Dermis blood vessel endothelial cell (primary cell): ENCODE measurements around the gene WT1. TPM values are rescaled to one million over a fixed set of nuclear protein-coding genes. Genes with fewer than 3 reads are reported as not detected.

Source experiments
- DNase-seq: peaks from one replicate; pipeline ENCODE4 v3.0.0; 2010
- total RNA-seq: library from RNA; depleted of rRNA; stranded (reverse); fragments of >200 nt; gene quantifications from 2 replicates; pipeline ENCODE4 v1.2.3, GENCODE V29; 2014

The WT1 gene
- total RNA-seq, 1 donor from 2014 or later: not detected

GRCh38 chr11:32420937-32421901, 14.1 kb downstream of the WT1 start:
- DNase-seq: no peak

GRCh38 chr11:32420139-32420538, 15.2 kb downstream of the WT1 start:
- no peak for DNase-seq

- no peak for DNase-seq
Observed at GRCh38 chr11:32418836-32419235, 16.5 kb downstream of the WT1 start.

- DNase-seq: no peak
Observed at GRCh38 chr11:32417806-32418205, 17.5 kb downstream of the WT1 start.

GRCh38 chr11:32416301-32416700, 19.0 kb downstream of the WT1 start:
- DNase-seq: no peak

- DNase-seq: no peak
Observed at GRCh38 chr11:32414925-32415324, 20.4 kb downstream of the WT1 start.

GRCh38 chr11:32411942-32412615, 23.3 kb downstream of the WT1 start:
- DNase-seq: no peak

GRCh38 chr11:32405592-32405991, 29.7 kb downstream of the WT1 start:
- DNase-seq: no peak

GRCh38 chr11:32402836-32403235, 32.5 kb downstream of the WT1 start:
- no peak for DNase-seq

- no peak for DNase-seq
Observed at GRCh38 chr11:32400670-32401369, 34.5 kb downstream of the WT1 start.

GRCh38 chr11:32400196-32400595, 35.1 kb downstream of the WT1 start:
- DNase-seq: no peak

- no peak for DNase-seq
Observed at GRCh38 chr11:32396991-32397390, 38.3 kb downstream of the WT1 start.

- no peak for DNase-seq
Observed at GRCh38 chr11:32396331-32396730, 39.0 kb downstream of the WT1 start.

GRCh38 chr11:32395127-32395526, 40.2 kb downstream of the WT1 start:
- no peak for DNase-seq

- DNase-seq: no peak
Observed at GRCh38 chr11:32392840-32393239, 42.5 kb downstream of the WT1 start.

- DNase-seq: no peak
Observed at GRCh38 chr11:32391956-32392553, 43.3 kb downstream of the WT1 start.

- DNase-seq: no peak
Observed at GRCh38 chr11:32391479-32391878, 43.9 kb downstream of the WT1 start.

GRCh38 chr11:32390712-32391111, 44.6 kb downstream of the WT1 start:
- DNase-seq: no peak

GRCh38 chr11:32388871-32389770, 46.2 kb downstream of the WT1 start:
- DNase-seq: no peak

- DNase-seq: no peak
Observed at GRCh38 chr11:32388365-32388764, 47.0 kb downstream of the WT1 start.

GRCh38 chr11:32387411-32387810, 47.9 kb downstream of the WT1 start:
- no peak for DNase-seq
